Activated naive CD4-positive, alpha-beta T cell (primary cell): ENCODE data around the gene PAFAH2.

Experiments used
- DNase-seq, 4 experiments: peaks; one replicate each; lab custom pipeline; 2025; lab: John Stamatoyannopoulos, UW

The PAFAH2 gene

GRCh38 chr1:26031196-26031595 lies 33.3 kb upstream of the PAFAH2 start:
- no peak for DNase-seq

GRCh38 chr1:26029864-26030481 lies 32.1 kb upstream of the PAFAH2 start:
- DNase-seq: no peak

- no peak for DNase-seq
Observed at GRCh38 chr1:26029054-26029863, 31.4 kb upstream of the PAFAH2 start.

- DNase-seq: no peak
Observed at GRCh38 chr1:26028490-26028980, 30.7 kb upstream of the PAFAH2 start.

GRCh38 chr1:26027716-26028489 lies 30.0 kb upstream of the PAFAH2 start:
- DNase-seq: no peak

- DNase-seq: no peak
Observed at GRCh38 chr1:26025517-26025916, 27.7 kb upstream of the PAFAH2 start.

- DNase-seq: no peak
Observed at GRCh38 chr1:26025060-26025459, 27.2 kb upstream of the PAFAH2 start.

- no peak for DNase-seq
Observed at GRCh38 chr1:26023826-26024225, 26.0 kb upstream of the PAFAH2 start.

- no peak for DNase-seq
Observed at GRCh38 chr1:26023009-26023408, 25.1 kb upstream of the PAFAH2 start.

GRCh38 chr1:26022404-26022779 lies 24.5 kb upstream of the PAFAH2 start:
- no peak for DNase-seq

- no peak for DNase-seq
Observed at GRCh38 chr1:26021647-26022403, 24.0 kb upstream of the PAFAH2 start, which contains the start of gene EXTL1. Gene EXTL1, plus strand, starts transcription at chr1:26021775. Its CDS starts 872 bp downstream, at chr1:26022647.

- DNase-seq: no peak
Observed at GRCh38 chr1:26020941-26021646, 23.2 kb upstream of the PAFAH2 start.

GRCh38 chr1:26020330-26020768 lies 22.5 kb upstream of the PAFAH2 start:
- DNase-seq: no peak

GRCh38 chr1:26019641-26020315 lies 21.9 kb upstream of the PAFAH2 start:
- no peak for DNase-seq

- no peak for DNase-seq
Observed at GRCh38 chr1:26017606-26018005, 19.7 kb upstream of the PAFAH2 start.

GRCh38 chr1:26016953-26017545 lies 19.2 kb upstream of the PAFAH2 start:
- no peak for DNase-seq

- no peak for DNase-seq
Observed at GRCh38 chr1:26016258-26016952, 18.5 kb upstream of the PAFAH2 start.

- DNase-seq: no peak
Observed at GRCh38 chr1:26015358-26015757, 17.5 kb upstream of the PAFAH2 start.

- DNase-seq: no peak
Observed at GRCh38 chr1:26014179-26014578, 16.3 kb upstream of the PAFAH2 start.

- DNase-seq: no peak
Observed at GRCh38 chr1:26012864-26013263, 15.0 kb upstream of the PAFAH2 start.
